B cell (primary cell): ENCODE data around the gene MAGI2.

ENCODE experiments used
- EZH2 ChIP-seq: IDR thresholded peaks from 2 replicates; pipeline ENCODE4 v1.6.1; 2012; ENCODE audit warnings: borderline replicate concordance, low read depth, mild to moderate bottlenecking, moderate library complexity, low read length; ENCODE audit not compliant: insufficient read depth, poor library complexity, severe bottlenecking
- TF ChIP-seq, protein P1 (sequence below): fragments of 200-600 bp; IDR thresholded peaks from one replicate; pipeline ENCODE4 v1.8.0; 2022; ENCODE audit warnings: antibody characterized with exemption, mild to moderate bottlenecking

DNA sequence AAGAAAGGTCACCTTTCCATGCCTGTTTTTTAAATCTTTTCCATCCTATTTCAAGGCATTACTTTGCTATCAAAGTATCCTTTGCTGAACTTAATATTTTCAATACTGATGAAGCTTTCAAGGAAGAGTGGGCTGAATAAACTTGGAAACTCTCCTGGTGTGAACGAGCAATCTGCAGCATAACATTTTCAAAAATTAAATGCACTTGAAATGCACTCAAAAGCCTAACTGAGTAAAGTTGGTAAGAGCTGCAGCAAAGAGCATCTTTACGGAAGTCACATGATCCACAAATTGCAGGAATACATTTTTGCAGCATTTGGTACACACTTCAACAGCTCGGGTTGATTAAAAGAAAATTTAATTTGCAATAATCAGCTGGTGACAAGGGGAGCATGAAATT is 1287.6 kb downstream of the MAGI2 start:
- TF ChIP-seq, protein P1, sequence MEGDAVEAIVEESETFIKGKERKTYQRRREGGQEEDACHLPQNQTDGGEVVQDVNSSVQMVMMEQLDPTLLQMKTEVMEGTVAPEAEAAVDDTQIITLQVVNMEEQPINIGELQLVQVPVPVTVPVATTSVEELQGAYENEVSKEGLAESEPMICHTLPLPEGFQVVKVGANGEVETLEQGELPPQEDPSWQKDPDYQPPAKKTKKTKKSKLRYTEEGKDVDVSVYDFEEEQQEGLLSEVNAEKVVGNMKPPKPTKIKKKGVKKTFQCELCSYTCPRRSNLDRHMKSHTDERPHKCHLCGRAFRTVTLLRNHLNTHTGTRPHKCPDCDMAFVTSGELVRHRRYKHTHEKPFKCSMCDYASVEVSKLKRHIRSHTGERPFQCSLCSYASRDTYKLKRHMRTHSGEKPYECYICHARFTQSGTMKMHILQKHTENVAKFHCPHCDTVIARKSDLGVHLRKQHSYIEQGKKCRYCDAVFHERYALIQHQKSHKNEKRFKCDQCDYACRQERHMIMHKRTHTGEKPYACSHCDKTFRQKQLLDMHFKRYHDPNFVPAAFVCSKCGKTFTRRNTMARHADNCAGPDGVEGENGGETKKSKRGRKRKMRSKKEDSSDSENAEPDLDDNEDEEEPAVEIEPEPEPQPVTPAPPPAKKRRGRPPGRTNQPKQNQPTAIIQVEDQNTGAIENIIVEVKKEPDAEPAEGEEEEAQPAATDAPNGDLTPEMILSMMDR = no peak
- no peak for TF ChIP-seq EZH2
